RPMI8226 (cell line): ENCODE measurements around the gene BRIP1.
"Not testable (repeated sequence)": the region's sequence is repeated elsewhere in the genome, so short reads cannot be mapped to it uniquely, and the experiment has no call there.

ENCODE experiments used
- DNase-seq: peaks from one replicate; pipeline ENCODE4 v3.0.0-alpha.2; 2015

Gene BRIP1

GRCh38 chr17:61795546-61795945 lies 67.8 kb downstream of the BRIP1 start:
- DNase-seq: no peak

GRCh38 chr17:61794792-61795191 lies 68.5 kb downstream of the BRIP1 start:
- no peak for DNase-seq

GRCh38 chr17:61794242-61794641 lies 69.1 kb downstream of the BRIP1 start:
- no peak for DNase-seq

GRCh38 chr17:61793565-61793964 lies 69.8 kb downstream of the BRIP1 start:
- DNase-seq: no peak

GRCh38 chr17:61789872-61790271 lies 73.5 kb downstream of the BRIP1 start:
- DNase-seq: no peak

- DNase-seq: no peak
These were observed 77.2 kb downstream of the BRIP1 start for GRCh38 chr17:61786088-61786487.

- DNase-seq: no peak
These were observed 78.8 kb downstream of the BRIP1 start for GRCh38 chr17:61784510-61784909.

GRCh38 chr17:61783556-61784304 lies 79.6 kb downstream of the BRIP1 start:
- no peak for DNase-seq

- DNase-seq: no peak
These were observed 80.2 kb downstream of the BRIP1 start for GRCh38 chr17:61783120-61783519.

- DNase-seq: no peak
These were observed 80.6 kb downstream of the BRIP1 start for GRCh38 chr17:61782683-61783082.

- DNase-seq: no peak
These were observed 88.0 kb downstream of the BRIP1 start for GRCh38 chr17:61775364-61775763.

GRCh38 chr17:61774724-61775123 lies 88.6 kb downstream of the BRIP1 start:
- no peak for DNase-seq

GRCh38 chr17:61774087-61774486 lies 89.2 kb downstream of the BRIP1 start:
- DNase-seq: not testable (repeated sequence)

GRCh38 chr17:61770752-61771533 lies 92.4 kb downstream of the BRIP1 start:
- no peak for DNase-seq

GRCh38 chr17:61770043-61770442 lies 93.3 kb downstream of the BRIP1 start:
- DNase-seq: no peak

GRCh38 chr17:61768405-61768804 lies 94.9 kb downstream of the BRIP1 start:
- no peak for DNase-seq

- no peak for DNase-seq
These were observed 96.8 kb downstream of the BRIP1 start for GRCh38 chr17:61766520-61766919.

GRCh38 chr17:61764846-61765245 lies 98.5 kb downstream of the BRIP1 start:
- no peak for DNase-seq

- no peak for DNase-seq
These were observed 101.5 kb downstream of the BRIP1 start for GRCh38 chr17:61761827-61762226.

GRCh38 chr17:61759362-61759761 lies 104.0 kb downstream of the BRIP1 start:
- no peak for DNase-seq

GRCh38 chr17:61758430-61758829 lies 104.9 kb downstream of the BRIP1 start:
- no peak for DNase-seq

- peak; percentile 73 for DNase-seq
These were observed 106.2 kb downstream of the BRIP1 start for GRCh38 chr17:61757168-61757567.

- no peak for DNase-seq
These were observed 106.8 kb downstream of the BRIP1 start for GRCh38 chr17:61756561-61756960.

GRCh38 chr17:61755668-61756067 lies 107.7 kb downstream of the BRIP1 start:
- no peak for DNase-seq
